Measurements from ENCODE around the gene KLRG1. TPM values are rescaled to one million over a fixed set of nuclear protein-coding genes. Genes with fewer than 3 reads are reported as not detected.

The KLRG1 gene
- total and polyA plus RNA-seq, 3 donors from 2014 or later, result 2.4 to 4.6 (median 3.5) TPM

DNA sequence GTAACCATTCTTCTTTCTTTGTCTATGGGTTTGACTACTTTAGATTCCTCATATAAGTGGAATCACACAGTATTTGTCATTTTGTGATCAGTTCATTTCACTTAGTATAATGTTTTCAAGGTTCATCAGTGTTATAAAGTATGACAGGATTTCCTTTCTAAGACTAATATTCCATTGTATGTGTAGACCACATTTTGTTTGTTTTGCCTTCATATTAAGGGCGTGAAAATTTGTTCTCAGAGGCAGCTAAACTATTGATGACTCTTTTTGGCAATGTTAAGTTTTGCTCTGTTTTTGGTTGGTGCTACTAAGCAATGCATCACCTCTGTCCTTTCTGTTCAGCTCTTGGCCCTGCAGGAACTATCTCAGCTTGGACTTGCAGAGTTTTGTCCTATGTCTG is 1.7 kb upstream of the KLRG1 start:
- 84 to 91% methylated on average over 1 of the region's 1 CpG for WGBS, 2 donors
- no peaks in the 10 kb centered on the region for H3K27me3 ChIP-seq
- no peaks in the 10 kb centered on the region for H3K4me1 ChIP-seq
- TF ChIP-seq, protein P1, sequence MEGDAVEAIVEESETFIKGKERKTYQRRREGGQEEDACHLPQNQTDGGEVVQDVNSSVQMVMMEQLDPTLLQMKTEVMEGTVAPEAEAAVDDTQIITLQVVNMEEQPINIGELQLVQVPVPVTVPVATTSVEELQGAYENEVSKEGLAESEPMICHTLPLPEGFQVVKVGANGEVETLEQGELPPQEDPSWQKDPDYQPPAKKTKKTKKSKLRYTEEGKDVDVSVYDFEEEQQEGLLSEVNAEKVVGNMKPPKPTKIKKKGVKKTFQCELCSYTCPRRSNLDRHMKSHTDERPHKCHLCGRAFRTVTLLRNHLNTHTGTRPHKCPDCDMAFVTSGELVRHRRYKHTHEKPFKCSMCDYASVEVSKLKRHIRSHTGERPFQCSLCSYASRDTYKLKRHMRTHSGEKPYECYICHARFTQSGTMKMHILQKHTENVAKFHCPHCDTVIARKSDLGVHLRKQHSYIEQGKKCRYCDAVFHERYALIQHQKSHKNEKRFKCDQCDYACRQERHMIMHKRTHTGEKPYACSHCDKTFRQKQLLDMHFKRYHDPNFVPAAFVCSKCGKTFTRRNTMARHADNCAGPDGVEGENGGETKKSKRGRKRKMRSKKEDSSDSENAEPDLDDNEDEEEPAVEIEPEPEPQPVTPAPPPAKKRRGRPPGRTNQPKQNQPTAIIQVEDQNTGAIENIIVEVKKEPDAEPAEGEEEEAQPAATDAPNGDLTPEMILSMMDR (IDR thresholded peaks at IDR 0.05), result no peak
- DNase-seq, result no peak
- H3K9me3 ChIP-seq, result no peaks in the 10 kb centered on the region
- H3K36me3 ChIP-seq (ENCODE audit: low read depth, missing control alignments), result no peaks in the 10 kb centered on the region
- H3K4me3 ChIP-seq, result no peak overlapping the region
- H3K27ac ChIP-seq, result no peak overlapping the region
- intact Hi-C loops (cut with DNase I; ENCODE audit: low total_unique reads), result no loop called here

DNA sequence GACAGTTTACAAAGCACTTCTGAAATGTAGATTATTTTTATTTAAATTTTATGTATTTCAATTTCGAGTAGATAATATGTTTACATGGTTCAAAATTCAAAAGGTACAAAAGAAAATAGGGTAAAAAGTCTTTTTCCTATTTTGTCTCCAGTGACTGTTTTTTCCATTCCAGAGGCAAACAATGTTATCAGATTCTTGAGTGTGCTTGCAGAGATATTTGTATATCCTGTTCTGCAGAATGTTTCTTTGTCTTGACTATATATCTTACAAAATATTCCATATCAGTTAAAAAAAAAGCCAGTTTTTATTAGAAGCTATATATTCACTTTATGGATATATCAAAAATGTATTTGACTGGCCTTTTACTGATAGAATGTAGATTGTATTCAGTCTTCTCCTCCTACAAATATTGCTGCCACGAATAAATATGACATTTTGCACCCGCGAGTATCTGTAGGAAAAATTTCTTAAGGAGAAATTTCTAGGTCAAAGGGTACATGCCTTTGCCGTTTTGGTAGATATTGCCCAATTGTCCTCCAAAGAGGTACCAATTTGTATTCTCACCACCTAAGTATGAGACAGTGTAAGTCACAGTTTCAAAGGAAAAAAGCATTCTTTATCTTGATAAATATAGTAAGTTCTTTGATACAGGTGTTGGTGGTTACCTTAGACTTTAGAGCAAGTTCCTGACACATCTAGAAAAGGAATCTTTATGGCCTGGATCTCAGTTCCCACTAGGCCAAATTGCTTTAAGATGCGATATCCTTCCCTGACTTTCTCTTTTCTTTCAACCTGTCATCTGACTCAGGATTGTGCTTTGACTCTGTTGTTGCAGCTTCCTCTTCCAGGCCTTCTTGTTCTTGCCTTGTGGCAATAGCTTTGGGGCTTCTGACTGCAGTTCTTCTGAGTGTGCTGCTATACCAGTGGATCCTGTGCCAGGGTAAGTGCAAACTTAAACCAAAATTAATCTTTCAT is 2.3 kb downstream of the KLRG1 start:
- no peaks in the 10 kb centered on the region for H3K36me3 ChIP-seq (ENCODE audit: low read depth, missing control alignments)
- H3K9me3 ChIP-seq, result no peaks in the 10 kb centered on the region
- no peak for DNase-seq
- no peak overlapping the region for H3K27ac ChIP-seq
- TF ChIP-seq, protein P1 (IDR thresholded peaks at IDR 0.05), result no peak
- no peak for TF ChIP-seq POLR2A (IDR thresholded peaks at IDR 0.05)
- no peak overlapping the region for H3K4me3 ChIP-seq
- no peaks in the 10 kb centered on the region for H3K27me3 ChIP-seq
- intact Hi-C loops (cut with DNase I; ENCODE audit: low total_unique reads), result no loop called here
- WGBS, 2 donors, result 69 to 71% methylated on average over 6 of the region's 6 CpGs
- H3K4me1 ChIP-seq, result no peaks in the 10 kb centered on the region

DNA sequence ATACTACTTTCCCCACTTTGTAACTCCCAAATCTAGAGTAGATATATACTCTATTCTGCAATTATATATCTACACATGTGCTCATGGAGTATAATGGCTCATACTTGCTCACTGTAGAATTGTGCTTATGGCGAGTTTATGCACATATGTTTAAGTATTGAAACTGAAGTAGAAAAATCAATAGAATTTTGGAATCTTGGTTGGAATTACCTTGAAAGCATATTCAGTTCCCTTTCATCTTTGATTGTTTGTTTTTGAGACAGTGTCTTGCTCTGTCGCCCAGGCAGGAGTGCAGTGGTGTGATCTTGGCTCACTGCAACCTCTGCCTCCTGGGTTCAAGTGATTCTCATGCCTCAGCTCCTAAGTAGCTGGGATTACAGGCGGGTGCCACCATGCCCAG is 4.5 kb downstream of the KLRG1 start:
- 85 to 95% methylated on average over 3 of the region's 3 CpGs for WGBS, 2 donors
- no peaks in the 10 kb centered on the region for H3K9me3 ChIP-seq
- no peaks in the 10 kb centered on the region for H3K36me3 ChIP-seq (ENCODE audit: low read depth, missing control alignments)

DNA sequence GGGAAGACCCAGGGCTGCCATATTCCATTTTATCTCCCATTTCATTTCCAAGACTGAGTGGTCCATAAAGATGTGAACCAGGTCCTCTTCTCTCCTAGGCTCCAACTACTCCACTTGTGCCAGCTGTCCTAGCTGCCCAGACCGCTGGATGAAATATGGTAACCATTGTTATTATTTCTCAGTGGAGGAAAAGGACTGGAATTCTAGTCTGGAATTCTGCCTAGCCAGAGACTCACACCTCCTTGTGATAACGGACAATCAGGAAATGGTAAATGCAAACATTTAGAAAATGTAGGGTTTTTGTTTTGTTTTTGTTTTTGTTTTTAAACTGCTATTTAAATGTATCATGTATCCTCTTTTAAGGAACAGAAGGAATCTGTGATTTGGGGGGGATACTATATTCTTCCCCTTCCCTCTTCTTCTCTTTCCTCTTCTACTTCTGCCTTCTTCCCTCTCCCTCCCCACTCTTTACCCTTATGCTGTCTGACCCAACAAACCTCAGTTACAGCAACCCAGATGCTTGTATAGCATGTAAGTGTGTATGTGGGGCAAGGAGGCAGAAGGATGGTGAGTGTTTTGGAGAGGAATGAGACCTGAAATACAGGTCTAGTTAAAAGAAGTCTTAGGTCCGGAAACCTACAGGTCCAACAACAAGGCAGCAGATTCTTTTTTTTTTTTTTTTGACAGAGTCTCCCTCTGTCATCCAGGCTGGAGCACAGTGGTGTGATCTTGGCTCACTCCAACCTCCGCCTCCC is 5.9 kb downstream of the KLRG1 start:
- 83 to 90% methylated on average over 4 of the region's 4 CpGs for WGBS, 2 donors
- intact Hi-C loops (cut with DNase I; ENCODE audit: low total_unique reads), result no loop called here

More for the DNA sequence above, 4.5 kb downstream of the KLRG1 start:
- Histone ChIP-seq H3K27me3 (no peaks in the 10 kb centered on the region), H3K4me1 (no peaks in the 10 kb centered on the region), H3K4me3 (no peak overlapping the region), H3K27ac (no peak overlapping the region)
- TF ChIP-seq, protein P1 (IDR thresholded peaks at IDR 0.05), result no peak
- TF ChIP-seq POLR2A (IDR thresholded peaks at IDR 0.05), result no peak
- intact Hi-C loops (cut with DNase I; ENCODE audit: low total_unique reads), result no loop called here
- no peak for DNase-seq

More for the DNA sequence above, 5.9 kb downstream of the KLRG1 start:
- no peaks in the 10 kb centered on the region for H3K9me3 ChIP-seq
- no peaks in the 10 kb centered on the region for H3K27me3 ChIP-seq
- no peaks in the 10 kb centered on the region for H3K36me3 ChIP-seq (ENCODE audit: low read depth, missing control alignments)
- H3K27ac ChIP-seq, result no peak overlapping the region
- TF ChIP-seq, protein P1 (IDR thresholded peaks at IDR 0.05), result no peak
- TF ChIP-seq POLR2A (IDR thresholded peaks at IDR 0.05), result no peak
- no peak for DNase-seq
- H3K4me1 ChIP-seq, result no peaks in the 10 kb centered on the region
- no peak overlapping the region for H3K4me3 ChIP-seq

Data from testis (tissue), 3 donors.